NCI-H2171 treated with DMSO at 0.1 percent for 48 hours (cell line): ENCODE data around the gene GALNT4.

Experiments
- DNase-seq: peaks from one replicate; lab custom pipeline; 2025; lab: John Stamatoyannopoulos, UW

The GALNT4 gene

GRCh38 chr12:89529738-89530137 is 5.1 kb upstream of the GALNT4 start:
- DNase-seq: peak; percentile 52

GRCh38 chr12:89528434-89528833 is 3.8 kb upstream of the GALNT4 start:
- DNase-seq: no peak

GRCh38 chr12:89525824-89526770 is 1.5 kb upstream of the GALNT4 start, which contains the start of gene POC1B:
Gene POC1B (minus strand): TSS chr12:89526047. CDS start chr12:89525895, 152 bp downstream.
- peak; percentile 94 for DNase-seq

GRCh38 chr12:89525305-89525823 is 768 bp upstream of the GALNT4 start:
- DNase-seq: peak; percentile 55

- no peak for DNase-seq
These were observed 604 bp downstream of the GALNT4 start for GRCh38 chr12:89523843-89524540.

- DNase-seq: no peak
These were observed 1.2 kb downstream of the GALNT4 start for GRCh38 chr12:89523393-89523792.

- DNase-seq: no peak
These were observed 3.0 kb downstream of the GALNT4 start for GRCh38 chr12:89521364-89522223.

GRCh38 chr12:89517720-89518119 is 6.9 kb downstream of the GALNT4 start:
- DNase-seq: no peak

- DNase-seq: no peak
These were observed 8.0 kb downstream of the GALNT4 start for GRCh38 chr12:89516633-89517032.

GRCh38 chr12:89514751-89515150 is 9.8 kb downstream of the GALNT4 start:
- DNase-seq: no peak

GRCh38 chr12:89513544-89513943 is 11.1 kb downstream of the GALNT4 start:
- no peak for DNase-seq

- DNase-seq: no peak
These were observed 17.4 kb downstream of the GALNT4 start for GRCh38 chr12:89507015-89507824.

- no peak for DNase-seq
These were observed 18.5 kb downstream of the GALNT4 start for GRCh38 chr12:89506050-89506449.

- no peak for DNase-seq
These were observed 19.8 kb downstream of the GALNT4 start for GRCh38 chr12:89504560-89505346.

- DNase-seq: no peak
These were observed 22.8 kb downstream of the GALNT4 start for GRCh38 chr12:89501793-89502192.

GRCh38 chr12:89499857-89500256 is 24.7 kb downstream of the GALNT4 start:
- DNase-seq: no peak

GRCh38 chr12:89497467-89497866 is 27.1 kb downstream of the GALNT4 start:
- no peak for DNase-seq

- no peak for DNase-seq
These were observed 27.6 kb downstream of the GALNT4 start for GRCh38 chr12:89497005-89497404.

GRCh38 chr12:89494411-89495231 is 30.0 kb downstream of the GALNT4 start:
- no peak for DNase-seq
